ENCODE results near the gene NRCAM. TPM values are rescaled to one million over a fixed set of nuclear protein-coding genes. Genes with fewer than 3 reads are reported as not detected.

The NRCAM gene
- total RNA-seq, 1 experiment from 2014 or later: 40.3 TPM

- CTCF ChIA-PET: no interaction called here
- TF ChIP-seq EZH2 (IDR thresholded peaks at IDR 0.05; ENCODE audit: low read depth) (no peak), CTCF (conservative IDR thresholded peaks at IDR 0.05) (no peak)
- no peaks in the 10 kb centered on the region for H3K9me2 ChIP-seq (ENCODE audit: insufficient read depth)
- intact Hi-C loops (cut with micrococcal nuclease; ENCODE audit: unreplicated experiment): loop anchor here (2.0 kb wide), 2 partner anchors 33 to 51 kb away; no protein-coding TSS in a partner anchor
- H4K20me1 ChIP-seq (ENCODE audit: insufficient read depth): no peaks in the 10 kb centered on the region
- no TSS peak for BruUV-seq (replicated peaks)
- peaks cover 15% of the 10 kb centered on the region for H3F3A ChIP-seq (ENCODE audit: insufficient read depth, low read depth)
- H3K36me3 ChIP-seq (ENCODE audit: low read depth): no peaks in the 10 kb centered on the region
- no peak overlapping the region for H2AFZ ChIP-seq
- no peaks in the 10 kb centered on the region for H3K79me2 ChIP-seq (ENCODE audit: low read depth)
- no peaks in the 10 kb centered on the region for H3K9me3 ChIP-seq (ENCODE audit: insufficient read depth, low read depth)
- H3K4me2 ChIP-seq: peak overlapping the region; percentile 23; the same call in 1 of the 2 replicates
- H3K27me3 ChIP-seq (ENCODE audit: insufficient read depth, low read depth): no peaks in the 10 kb centered on the region
- peak overlapping the region; percentile 45 for H3K27ac ChIP-seq
- DNase-seq: no peak
- H3K4me1 ChIP-seq (replicated peaks; ENCODE audit: insufficient read depth): peaks cover 36% of the 10 kb centered on the region
- POLR2A ChIA-PET (ENCODE audit: unreplicated experiment): interaction anchor here (0.6 kb wide), 1 partner anchor 186 kb away, joined by 4 read pairs; no protein-coding TSS in a partner anchor
- H3K4me3 ChIP-seq: no peak overlapping the region
These were observed 148.0 kb downstream of the NRCAM start for GRCh38 chr7:108308276-108308675.

- Histone ChIP-seq H3F3A (ENCODE audit: insufficient read depth, low read depth) (peaks cover 15% of the 10 kb centered on the region), H3K27me3 (ENCODE audit: insufficient read depth, low read depth) (no peaks in the 10 kb centered on the region), H3K4me3 (no peak overlapping the region), H3K27ac (no peak overlapping the region), H3K4me2 (no peak overlapping the region), H3K9me2 (ENCODE audit: insufficient read depth) (no peaks in the 10 kb centered on the region), H3K79me2 (ENCODE audit: low read depth) (no peaks in the 10 kb centered on the region), H3K9me3 (ENCODE audit: insufficient read depth, low read depth) (no peaks in the 10 kb centered on the region), H4K20me1 (ENCODE audit: insufficient read depth) (no peaks in the 10 kb centered on the region), H3K36me3 (ENCODE audit: low read depth) (no peaks in the 10 kb centered on the region), H3K4me1 (replicated peaks; ENCODE audit: insufficient read depth) (peaks cover 36% of the 10 kb centered on the region), H2AFZ (no peak overlapping the region)
- no TSS peak for BruUV-seq (replicated peaks)
- ChIA-PET CTCF (no interaction called here), POLR2A (ENCODE audit: unreplicated experiment) (no interaction called here)
- no peak for TF ChIP-seq EZH2 (IDR thresholded peaks at IDR 0.05; ENCODE audit: low read depth)
- no peak for TF ChIP-seq CTCF (conservative IDR thresholded peaks at IDR 0.05)
- intact Hi-C loops (cut with micrococcal nuclease; ENCODE audit: unreplicated experiment): no loop called here
- no peak for DNase-seq
These were observed 148.6 kb downstream of the NRCAM start for GRCh38 chr7:108307595-108307994.

GRCh38 chr7:108307194-108307593 is 149.0 kb downstream of the NRCAM start:
- H4K20me1 ChIP-seq (ENCODE audit: insufficient read depth): no peaks in the 10 kb centered on the region
- H3K9me3 ChIP-seq (ENCODE audit: insufficient read depth, low read depth): no peaks in the 10 kb centered on the region
- TF ChIP-seq EZH2 (IDR thresholded peaks at IDR 0.05; ENCODE audit: low read depth) (no peak), CTCF (conservative IDR thresholded peaks at IDR 0.05) (no peak)
- no peaks in the 10 kb centered on the region for H3K9me2 ChIP-seq (ENCODE audit: insufficient read depth)
- H3K4me3 ChIP-seq: no peak overlapping the region
- POLR2A ChIA-PET (ENCODE audit: unreplicated experiment): no interaction called here
- no peaks in the 10 kb centered on the region for H3K36me3 ChIP-seq (ENCODE audit: low read depth)
- no peaks in the 10 kb centered on the region for H3K27me3 ChIP-seq (ENCODE audit: insufficient read depth, low read depth)
- no TSS peak for BruUV-seq (replicated peaks)
- H3K79me2 ChIP-seq (ENCODE audit: low read depth): no peaks in the 10 kb centered on the region
- peaks cover 15% of the 10 kb centered on the region for H3F3A ChIP-seq (ENCODE audit: insufficient read depth, low read depth)
- DNase-seq: no peak
- H3K4me1 ChIP-seq (replicated peaks; ENCODE audit: insufficient read depth): peaks cover 35% of the 10 kb centered on the region
- H3K27ac ChIP-seq: no peak overlapping the region
- H3K4me2 ChIP-seq: no peak overlapping the region
- intact Hi-C loops (cut with micrococcal nuclease; ENCODE audit: unreplicated experiment): no loop called here
- CTCF ChIA-PET: no interaction called here
- H2AFZ ChIP-seq: no peak overlapping the region

All from PC-9 (cell line).